Activated CD8-positive, alpha-beta T cell treated with anti-CD3 and anti-CD28 coated beads for 36 hours (primary cell): ENCODE data around the gene TMTC4. TPM values are rescaled to one million over a fixed set of nuclear protein-coding genes. Genes with fewer than 3 reads are reported as not detected.

Experiments used
- ATAC-seq: fragments of 200-7000 bp; cut with Tn5 transposase; one replicate; pipeline ENCODE4 v1.10.0; 2021; ENCODE audit warnings: mild to moderate bottlenecking, moderate library complexity
- CTCF ChIA-PET: fragments of 350-600 bp; sonication (Branson Sonifier 250); formaldehyde crosslinking; loops from one replicate; lab custom pipeline; 2021; ENCODE audit warnings: antibody characterized with exemption; lab: Charles Lee
- POLR2A ChIA-PET: fragments of 350-600 bp; sonication (Branson Sonifier 250); formaldehyde crosslinking; loops from one replicate; lab custom pipeline; 2021; ENCODE audit warnings: antibody characterized with exemption; lab: Charles Lee
- DNase-seq: peaks from one replicate; pipeline ENCODE4 v3.0.0-alpha.2; 2020
- H3K27ac Mint-ChIP-seq: one replicate; pipeline ENCODE4 v1.8.0; 2021; ENCODE audit warnings: mild to moderate bottlenecking, mixed read lengths
- H3K27me3 Mint-ChIP-seq: one replicate; pipeline ENCODE4 v1.8.0; 2021; ENCODE audit warnings: mixed read lengths
- H3K36me3 Mint-ChIP-seq: one replicate; pipeline ENCODE4 v1.8.0; 2021; ENCODE audit warnings: low read depth, mixed read lengths
- H3K4me1 Mint-ChIP-seq: one replicate; pipeline ENCODE4 v1.8.0; 2021; ENCODE audit warnings: low read depth, mixed read lengths
- H3K4me3 Mint-ChIP-seq: one replicate; pipeline ENCODE4 v1.8.0; 2021; ENCODE audit warnings: mild to moderate bottlenecking, moderate library complexity, mixed read lengths
- H3K9me3 Mint-ChIP-seq: one replicate; pipeline ENCODE4 v1.8.0; 2021; ENCODE audit warnings: mixed read lengths
- intact Hi-C: fragments of 100-400 bp; cut with micrococcal nuclease; formaldehyde crosslinking; loops from one replicate; pipeline ENCODE4 v1.10.0; 2022
- total RNA-seq, 2 experiments: library from RNA; stranded (reverse); gene quantifications; one replicate each; pipeline ENCODE4 v1.2.3, GENCODE V29; 2021
- TF ChIP-seq, protein P1 (sequence below): fragments of 200-600 bp; IDR thresholded peaks from one replicate; pipeline ENCODE4 v1.8.0; 2022; ENCODE audit warnings: antibody characterized with exemption, mild to moderate bottlenecking

The TMTC4 gene
- total RNA-seq, 2 experiments from 2014 or later, result 13.3 to 16.1 TPM

- no peak overlapping the region for H3K4me3 Mint-ChIP-seq
- ChIA-PET POLR2A (no interaction called here), CTCF (interaction anchor here (1.0 to 1.4 kb wide), 4 partner anchors 9 to 34 kb away, joined by 3 to 5 read pairs (median 3); partner anchors contain the start of gene GGACT)
- peaks cover 14% of the 10 kb centered on the region for H3K36me3 Mint-ChIP-seq
- TF ChIP-seq, protein P1, sequence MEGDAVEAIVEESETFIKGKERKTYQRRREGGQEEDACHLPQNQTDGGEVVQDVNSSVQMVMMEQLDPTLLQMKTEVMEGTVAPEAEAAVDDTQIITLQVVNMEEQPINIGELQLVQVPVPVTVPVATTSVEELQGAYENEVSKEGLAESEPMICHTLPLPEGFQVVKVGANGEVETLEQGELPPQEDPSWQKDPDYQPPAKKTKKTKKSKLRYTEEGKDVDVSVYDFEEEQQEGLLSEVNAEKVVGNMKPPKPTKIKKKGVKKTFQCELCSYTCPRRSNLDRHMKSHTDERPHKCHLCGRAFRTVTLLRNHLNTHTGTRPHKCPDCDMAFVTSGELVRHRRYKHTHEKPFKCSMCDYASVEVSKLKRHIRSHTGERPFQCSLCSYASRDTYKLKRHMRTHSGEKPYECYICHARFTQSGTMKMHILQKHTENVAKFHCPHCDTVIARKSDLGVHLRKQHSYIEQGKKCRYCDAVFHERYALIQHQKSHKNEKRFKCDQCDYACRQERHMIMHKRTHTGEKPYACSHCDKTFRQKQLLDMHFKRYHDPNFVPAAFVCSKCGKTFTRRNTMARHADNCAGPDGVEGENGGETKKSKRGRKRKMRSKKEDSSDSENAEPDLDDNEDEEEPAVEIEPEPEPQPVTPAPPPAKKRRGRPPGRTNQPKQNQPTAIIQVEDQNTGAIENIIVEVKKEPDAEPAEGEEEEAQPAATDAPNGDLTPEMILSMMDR, result no peak
- H3K9me3 Mint-ChIP-seq, result no peaks in the 10 kb centered on the region
- intact Hi-C loops, result no loop called here
- no peaks in the 10 kb centered on the region for H3K27me3 Mint-ChIP-seq
- ATAC-seq (no peak), DNase-seq (no peak)
- no peak overlapping the region for H3K27ac Mint-ChIP-seq
- H3K4me1 Mint-ChIP-seq, result peaks cover 16% of the 10 kb centered on the region
These were observed 69.5 kb downstream of the TMTC4 start for GRCh38 chr13:100604918-100605710.

- DNase-seq, result no peak
- Mint-ChIP-seq H3K27ac (no peak overlapping the region), H3K27me3 (no peaks in the 10 kb centered on the region), H3K4me3 (no peak overlapping the region), H3K36me3 (peaks cover 6% of the 10 kb centered on the region), H3K4me1 (no peaks in the 10 kb centered on the region), H3K9me3 (no peaks in the 10 kb centered on the region)
- intact Hi-C loops, result no loop called here
- CTCF ChIA-PET, result interaction anchor here (1.3 kb wide), 1 partner anchor 13 kb away, joined by 3 read pairs; no protein-coding TSS in a partner anchor
- POLR2A ChIA-PET, result interaction anchor here (0.7 kb wide), 1 partner anchor 29 kb away, joined by 4 read pairs; no protein-coding TSS in a partner anchor
- TF ChIP-seq, protein P1, result no peak
- no peak for ATAC-seq
These were observed 72.0 kb downstream of the TMTC4 start for GRCh38 chr13:100602493-100603111.

DNA sequence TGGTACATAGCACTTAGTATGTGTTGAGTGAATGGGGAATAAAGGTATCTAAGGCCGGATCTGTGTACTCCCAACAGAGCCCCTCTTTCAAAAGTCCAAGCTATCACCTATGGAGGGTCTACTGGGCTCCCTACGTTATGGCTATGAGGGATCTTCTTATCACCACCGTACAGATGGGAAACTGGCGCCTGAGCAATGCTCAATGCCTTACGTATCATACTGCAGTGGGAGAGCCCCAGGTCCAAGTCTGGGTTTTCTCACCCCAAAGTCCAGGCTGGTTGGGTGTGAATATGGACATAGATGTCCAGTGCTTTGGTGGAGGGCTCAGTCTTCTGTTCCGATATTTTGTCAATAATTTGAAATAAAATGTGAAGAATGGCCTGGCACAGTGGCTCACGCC is 72.9 kb downstream of the TMTC4 start:
- Mint-ChIP-seq H3K9me3 (no peaks in the 10 kb centered on the region), H3K36me3 (no peaks in the 10 kb centered on the region), H3K4me1 (no peaks in the 10 kb centered on the region), H3K27me3 (no peaks in the 10 kb centered on the region), H3K4me3 (no peak overlapping the region), H3K27ac (no peak overlapping the region)
- DNase-seq, result no peak
- no peak for ATAC-seq
- TF ChIP-seq, protein P1, result no peak
- intact Hi-C loops, result no loop called here
- POLR2A ChIA-PET, result no interaction called here
- CTCF ChIA-PET, result interaction anchor here (1.3 kb wide), 1 partner anchor 12 kb away, joined by 3 read pairs; no protein-coding TSS in a partner anchor

- DNase-seq (no peak), ATAC-seq (no peak)
- Mint-ChIP-seq H3K27ac (no peak overlapping the region), H3K27me3 (no peaks in the 10 kb centered on the region), H3K9me3 (no peaks in the 10 kb centered on the region), H3K36me3 (no peaks in the 10 kb centered on the region), H3K4me3 (no peak overlapping the region), H3K4me1 (no peaks in the 10 kb centered on the region)
- POLR2A ChIA-PET, result interaction anchor here (0.6 kb wide), 1 partner anchor 513 kb away, joined by 3 read pairs; no protein-coding TSS in a partner anchor
- TF ChIP-seq, protein P1, result no peak
- CTCF ChIA-PET, result interaction anchor here (1.0 kb wide), 1 partner anchor 29 kb away, joined by 4 read pairs; no protein-coding TSS in a partner anchor
- intact Hi-C loops, result no loop called here
These were observed 73.7 kb downstream of the TMTC4 start for GRCh38 chr13:100600915-100601314.
